Hepatocyte (in vitro differentiated cells): Measurements from ENCODE around the gene NYNRIN.

Source experiments
- CTCF ChIP-seq: fragments of 200-600 bp; sonication (generic); IDR thresholded peaks from 2 replicates; pipeline ENCODE4 v1.5.1; 2016; ENCODE audit warnings: antibody characterized with exemption, mild to moderate bottlenecking; ENCODE audit not compliant: poor library complexity
- EZH2 ChIP-seq: fragments of 200-600 bp; sonication (generic); IDR thresholded peaks from 2 replicates; pipeline ENCODE4 v1.6.1; 2016; ENCODE audit warnings: antibody characterized with exemption, mild to moderate bottlenecking, borderline replicate concordance
- EZH2phosphoT487 ChIP-seq: fragments of 200-600 bp; sonication (generic); IDR thresholded peaks from one replicate; pipeline ENCODE4 v1.6.1; 2018; ENCODE audit warnings: antibody characterized with exemption, mild to moderate bottlenecking, low read depth, moderate library complexity; ENCODE audit not compliant: unreplicated experiment, severe bottlenecking

GRCh38 chr14:24414077-24414476, 15.3 kb downstream of the NYNRIN start:
- no peak for TF ChIP-seq CTCF
- no peak for TF ChIP-seq EZH2phosphoT487
- no peak for TF ChIP-seq EZH2
